Panc1 (cell line): ENCODE measurements around the gene STK4. TPM values are rescaled to one million over a fixed set of nuclear protein-coding genes. Genes with fewer than 3 reads are reported as not detected.

Experiments
- ATAC-seq: fragments of 200-7000 bp; cut with Tn5 transposase; 2 replicates; pipeline ENCODE4 v1.9.1; 2020; ENCODE audit warnings: mild to moderate bottlenecking, moderate library complexity
- BruUV-seq: library from RNA; stranded (reverse); fragments of 400-500 nt; replicated peaks from 2 replicates; lab custom pipeline; 2021; lab: Mats Ljungman, UMichigan
- CTCF ChIA-PET: fragments of 300-600 bp; sonication (Branson Sonifier 250); formaldehyde crosslinking; loops from one replicate; lab custom pipeline; 2022; ENCODE audit warnings: antibody characterized with exemption; lab: Charles Lee
- POLR2A ChIA-PET: fragments of 300-600 bp; sonication (Branson Sonifier 250); formaldehyde crosslinking; loops from one replicate; lab custom pipeline; 2022; ENCODE audit warnings: antibody characterized with exemption; lab: Charles Lee
- DNase-seq: peaks from one replicate; pipeline ENCODE4 v3.0.0-alpha.2; 2010; ENCODE audit warnings: low read depth, low spot score
- H3K27ac ChIP-seq: 2 replicates; pipeline ENCODE4 v1.5.1; 2011; ENCODE audit warnings: mild to moderate bottlenecking, low read length, inconsistent platforms
- H3K27me3 ChIP-seq: fragments of 200-500 bp; sonication (Bioruptor generic); 2 replicates; pipeline ENCODE4 v1.6.0; 2014; ENCODE audit warnings: low read length, inconsistent platforms; ENCODE audit not compliant: control insufficient read depth, insufficient read depth
- H3K36me3 ChIP-seq: fragments of 200-500 bp; sonication (Bioruptor generic); 2 replicates; pipeline ENCODE4 v1.5.1; 2014; ENCODE audit warnings: inconsistent platforms, mild to moderate bottlenecking, low read length, moderate library complexity; ENCODE audit not compliant: control insufficient read depth, insufficient read depth
- H3K4me1 ChIP-seq: 2 replicates; pipeline ENCODE4 v1.5.1; 2011; ENCODE audit warnings: inconsistent platforms, mild to moderate bottlenecking, low read length, moderate library complexity; ENCODE audit not compliant: control insufficient read depth, insufficient read depth
- H3K4me3 ChIP-seq, 2 experiments: 2 replicates each; pipeline ENCODE4 v1.5.1; 2011 to 2012; ENCODE audit warnings: low read depth in 2 of 2, low read length in 2 of 2, mild to moderate bottlenecking in 2 of 2, inconsistent platforms in 1 of 2, moderate library complexity in 1 of 2
- H3K9me3 ChIP-seq: fragments of 200-500 bp; sonication (Bioruptor generic); 2 replicates; pipeline ENCODE4 v1.5.1; 2014; ENCODE audit warnings: low read depth, mild to moderate bottlenecking, inconsistent platforms, low read length, moderate library complexity; ENCODE audit not compliant: control insufficient read depth, insufficient read depth
- POLR2AphosphoS5 ChIP-seq: IDR thresholded peaks from 2 replicates; pipeline ENCODE4 v1.6.1; 2012; ENCODE audit warnings: mild to moderate bottlenecking, low read depth, low read length, moderate library complexity
- SIN3A ChIP-seq: IDR thresholded peaks from 2 replicates; pipeline ENCODE4 v1.6.1; 2012; ENCODE audit warnings: low read depth, mild to moderate bottlenecking, low read length, moderate library complexity, borderline replicate concordance; ENCODE audit not compliant: insufficient read depth
- TCF7L2 ChIP-seq: IDR thresholded peaks from 2 replicates; pipeline ENCODE4 v1.6.1; 2011; ENCODE audit warnings: mild to moderate bottlenecking, low read depth, low read length, inconsistent platforms
- in situ Hi-C: cut with HindIII; loops from 2 replicates; pipeline ENCODE4 v1.10.0; 2016; ENCODE audit warnings: low sequenced_read_pairs, low pct_unique_long_range_greater_than_20kb
- intact Hi-C: fragments of 100-400 bp; cut with micrococcal nuclease; formaldehyde crosslinking; loops from one replicate; pipeline ENCODE4 v1.10.0; 2022; ENCODE audit not compliant: unreplicated experiment
- total RNA-seq: library from RNA; stranded (reverse); gene quantifications from one replicate; pipeline ENCODE4 v1.2.1, GENCODE V29; 2021; ENCODE audit not compliant: unreplicated experiment
- TF ChIP-seq, protein P1 (sequence below), 2 experiments: IDR thresholded peaks; 2 replicates each; pipeline ENCODE4 v1.6.1; 2011 to 2012; ENCODE audit warnings: low read depth in 2 of 2, control low read depth in 1 of 2, low read length in 1 of 2, mild to moderate bottlenecking in 1 of 2, moderate library complexity in 1 of 2; ENCODE audit not compliant: insufficient read depth in 1 of 2
- TF ChIP-seq, protein P2 (sequence below): fragments of 450-650 bp; IDR thresholded peaks from 2 replicates; pipeline ENCODE4 v1.5.1; 2017; ENCODE audit warnings: mild to moderate bottlenecking

The STK4 gene
- total RNA-seq, 1 experiment from 2014 or later, result 50.2 TPM

- in situ Hi-C loops, result no loop called here
- ATAC-seq, result no peak
These were observed 149.1 kb downstream of the STK4 start for GRCh38 chr20:45115386-45115774.

GRCh38 chr20:45115829-45116228 is 149.5 kb downstream of the STK4 start:
- H3K4me3 ChIP-seq, result no peak overlapping the region
- intact Hi-C loops (no loop called here), in situ Hi-C loops (no loop called here)
- H3K27ac ChIP-seq, result no peak overlapping the region
- H3K4me1 ChIP-seq, result no peaks in the 10 kb centered on the region
- BruUV-seq, result no TSS peak
- no peak for DNase-seq
- ChIA-PET POLR2A (no interaction called here), CTCF (no interaction called here)
- ATAC-seq, result no peak
- H3K36me3 ChIP-seq, result no peaks in the 10 kb centered on the region
- TF ChIP-seq, protein P1, sequence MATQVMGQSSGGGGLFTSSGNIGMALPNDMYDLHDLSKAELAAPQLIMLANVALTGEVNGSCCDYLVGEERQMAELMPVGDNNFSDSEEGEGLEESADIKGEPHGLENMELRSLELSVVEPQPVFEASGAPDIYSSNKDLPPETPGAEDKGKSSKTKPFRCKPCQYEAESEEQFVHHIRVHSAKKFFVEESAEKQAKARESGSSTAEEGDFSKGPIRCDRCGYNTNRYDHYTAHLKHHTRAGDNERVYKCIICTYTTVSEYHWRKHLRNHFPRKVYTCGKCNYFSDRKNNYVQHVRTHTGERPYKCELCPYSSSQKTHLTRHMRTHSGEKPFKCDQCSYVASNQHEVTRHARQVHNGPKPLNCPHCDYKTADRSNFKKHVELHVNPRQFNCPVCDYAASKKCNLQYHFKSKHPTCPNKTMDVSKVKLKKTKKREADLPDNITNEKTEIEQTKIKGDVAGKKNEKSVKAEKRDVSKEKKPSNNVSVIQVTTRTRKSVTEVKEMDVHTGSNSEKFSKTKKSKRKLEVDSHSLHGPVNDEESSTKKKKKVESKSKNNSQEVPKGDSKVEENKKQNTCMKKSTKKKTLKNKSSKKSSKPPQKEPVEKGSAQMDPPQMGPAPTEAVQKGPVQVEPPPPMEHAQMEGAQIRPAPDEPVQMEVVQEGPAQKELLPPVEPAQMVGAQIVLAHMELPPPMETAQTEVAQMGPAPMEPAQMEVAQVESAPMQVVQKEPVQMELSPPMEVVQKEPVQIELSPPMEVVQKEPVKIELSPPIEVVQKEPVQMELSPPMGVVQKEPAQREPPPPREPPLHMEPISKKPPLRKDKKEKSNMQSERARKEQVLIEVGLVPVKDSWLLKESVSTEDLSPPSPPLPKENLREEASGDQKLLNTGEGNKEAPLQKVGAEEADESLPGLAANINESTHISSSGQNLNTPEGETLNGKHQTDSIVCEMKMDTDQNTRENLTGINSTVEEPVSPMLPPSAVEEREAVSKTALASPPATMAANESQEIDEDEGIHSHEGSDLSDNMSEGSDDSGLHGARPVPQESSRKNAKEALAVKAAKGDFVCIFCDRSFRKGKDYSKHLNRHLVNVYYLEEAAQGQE (IDR thresholded peaks at IDR 0.05; ENCODE audit: insufficient read depth in 1 of 2, low read depth in 2 of 2, low read length in 1 of 2), result no peak
- TF ChIP-seq, protein P2, sequence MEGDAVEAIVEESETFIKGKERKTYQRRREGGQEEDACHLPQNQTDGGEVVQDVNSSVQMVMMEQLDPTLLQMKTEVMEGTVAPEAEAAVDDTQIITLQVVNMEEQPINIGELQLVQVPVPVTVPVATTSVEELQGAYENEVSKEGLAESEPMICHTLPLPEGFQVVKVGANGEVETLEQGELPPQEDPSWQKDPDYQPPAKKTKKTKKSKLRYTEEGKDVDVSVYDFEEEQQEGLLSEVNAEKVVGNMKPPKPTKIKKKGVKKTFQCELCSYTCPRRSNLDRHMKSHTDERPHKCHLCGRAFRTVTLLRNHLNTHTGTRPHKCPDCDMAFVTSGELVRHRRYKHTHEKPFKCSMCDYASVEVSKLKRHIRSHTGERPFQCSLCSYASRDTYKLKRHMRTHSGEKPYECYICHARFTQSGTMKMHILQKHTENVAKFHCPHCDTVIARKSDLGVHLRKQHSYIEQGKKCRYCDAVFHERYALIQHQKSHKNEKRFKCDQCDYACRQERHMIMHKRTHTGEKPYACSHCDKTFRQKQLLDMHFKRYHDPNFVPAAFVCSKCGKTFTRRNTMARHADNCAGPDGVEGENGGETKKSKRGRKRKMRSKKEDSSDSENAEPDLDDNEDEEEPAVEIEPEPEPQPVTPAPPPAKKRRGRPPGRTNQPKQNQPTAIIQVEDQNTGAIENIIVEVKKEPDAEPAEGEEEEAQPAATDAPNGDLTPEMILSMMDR, result no peak
- TF ChIP-seq SIN3A (no peak), TCF7L2 (no peak), POLR2AphosphoS5 (no peak)
- H3K27me3 ChIP-seq, result peaks cover 7% of the 10 kb centered on the region
- no peaks in the 10 kb centered on the region for H3K9me3 ChIP-seq

More at GRCh38 chr20:45115386-45115774, 149.1 kb downstream of the STK4 start:
- no peak for DNase-seq
- no peak overlapping the region for H3K27ac ChIP-seq
- H3K27me3 ChIP-seq, result peaks cover 5% of the 10 kb centered on the region
- H3K4me3 ChIP-seq, result no peak overlapping the region
- ChIA-PET CTCF (no interaction called here), POLR2A (no interaction called here)
- H3K36me3 ChIP-seq, result no peaks in the 10 kb centered on the region
- H3K4me1 ChIP-seq, result no peaks in the 10 kb centered on the region
- TF ChIP-seq POLR2AphosphoS5, result no peak
- TF ChIP-seq, protein P1 (IDR thresholded peaks at IDR 0.05; ENCODE audit: insufficient read depth in 1 of 2, low read depth in 2 of 2, low read length in 1 of 2), result no peak
- TF ChIP-seq, protein P2, result no peak
- intact Hi-C loops, result no loop called here
- no TSS peak for BruUV-seq
- no peaks in the 10 kb centered on the region for H3K9me3 ChIP-seq
